ENCODE measurements around the gene RIMS3. TPM values are rescaled to one million over a fixed set of nuclear protein-coding genes. Genes with fewer than 3 reads are reported as not detected.
A peak's percentile ranks its signal among the peaks of the same experiment; 100 is the strongest.
"Not testable (repeated sequence)": the region's sequence is repeated elsewhere in the genome, so short reads cannot be mapped to it uniquely, and the experiment has no call there.

The RIMS3 gene
- total and polyA plus RNA-seq, 5 donors from 2014 or later, result 1.0 to 3.8 (median 1.9) TPM

GRCh38 chr1:40709100-40709801 is 43.8 kb upstream of the RIMS3 start:
- H3K27ac Mint-ChIP-seq, result peak overlapping the region; percentile 65 to 96 (median 95)
- Histone ChIP-seq H3K27ac (ENCODE audit: insufficient read depth, low read length, poor library complexity, severe bottlenecking) (peak overlapping the region; percentile 86), H3K4me1 (ENCODE audit: control insufficient read depth, insufficient read depth, low read length, poor library complexity, severe bottlenecking) (peaks cover 59% of the 10 kb centered on the region), H3K27me3 (ENCODE audit: control insufficient read depth, insufficient read depth, low read length) (no peaks in the 10 kb centered on the region), H3K36me3 (ENCODE audit: control insufficient read depth, insufficient read depth, low read length) (no peaks in the 10 kb centered on the region), H3K9me3 (ENCODE audit: control insufficient read depth in 2 of 2, low read length in 2 of 2) (no peaks in the 10 kb centered on the region), H3K4me3 (ENCODE audit: low read depth, low read length) (peak overlapping the region; percentile 90)
- peaks cover 9% of the 10 kb centered on the region for H3K36me3 Mint-ChIP-seq
- H3K4me1 Mint-ChIP-seq, result peaks cover 43 to 79% (median 56%) of the 10 kb centered on the region in 4 donors
- DNase-seq (peak; percentile 75 to 94 (median 89)), ATAC-seq (ENCODE audit: low read depth in 2 of 2) (peak; percentile 97)
- H3K27me3 Mint-ChIP-seq, result no peaks in the 10 kb centered on the region
- H3K4me3 Mint-ChIP-seq, result peak overlapping the region; percentile 92 to 98 (median 96)
- peaks cover 0 to 1% (median 0%) of the 10 kb centered on the region in 7 donors for H3K9me3 Mint-ChIP-seq

GRCh38 chr1:40708750-40709099 is 43.2 kb upstream of the RIMS3 start:
- no peaks in the 10 kb centered on the region for H3K27me3 ChIP-seq (ENCODE audit: control insufficient read depth, insufficient read depth, low read length)
- Mint-ChIP-seq H3K4me1 (peaks cover 44 to 79% (median 55%) of the 10 kb centered on the region in 4 donors), H3K4me3 (peak overlapping the region; percentile 92 to 98 (median 96)), H3K9me3 (peaks cover 0 to 1% (median 0%) of the 10 kb centered on the region in 7 donors), H3K27me3 (no peaks in the 10 kb centered on the region), H3K27ac (peak overlapping the region; percentile 65 to 96 (median 95)), H3K36me3 (peaks cover 10% of the 10 kb centered on the region)
- no peak for DNase-seq
- peak overlapping the region; percentile 86 for H3K27ac ChIP-seq (ENCODE audit: insufficient read depth, low read length, poor library complexity, severe bottlenecking)
- peak overlapping the region; percentile 90 for H3K4me3 ChIP-seq (ENCODE audit: low read depth, low read length)
- H3K4me1 ChIP-seq (ENCODE audit: control insufficient read depth, insufficient read depth, low read length, poor library complexity, severe bottlenecking), result peaks cover 62% of the 10 kb centered on the region
- H3K36me3 ChIP-seq (ENCODE audit: control insufficient read depth, insufficient read depth, low read length), result no peaks in the 10 kb centered on the region
- H3K9me3 ChIP-seq (ENCODE audit: control insufficient read depth in 2 of 2, low read length in 2 of 2), result no peaks in the 10 kb centered on the region
- peak; percentile 78 to 79 for ATAC-seq (ENCODE audit: low read depth in 2 of 2)

GRCh38 chr1:40706626-40707025 is 41.1 kb upstream of the RIMS3 start:
- Mint-ChIP-seq H3K27me3 (no peaks in the 10 kb centered on the region), H3K36me3 (peaks cover 5% of the 10 kb centered on the region), H3K27ac (no peak overlapping the region), H3K4me3 (no peak overlapping the region), H3K4me1 (peaks cover 45 to 77% (median 52%) of the 10 kb centered on the region in 4 donors), H3K9me3 (peaks cover 0 to 1% (median 0%) of the 10 kb centered on the region in 7 donors)
- Histone ChIP-seq H3K27ac (ENCODE audit: insufficient read depth, low read length, poor library complexity, severe bottlenecking) (no peak overlapping the region), H3K9me3 (ENCODE audit: control insufficient read depth in 2 of 2, low read length in 2 of 2) (no peaks in the 10 kb centered on the region), H3K27me3 (ENCODE audit: control insufficient read depth, insufficient read depth, low read length) (no peaks in the 10 kb centered on the region), H3K36me3 (ENCODE audit: control insufficient read depth, insufficient read depth, low read length) (no peaks in the 10 kb centered on the region), H3K4me1 (ENCODE audit: control insufficient read depth, insufficient read depth, low read length, poor library complexity, severe bottlenecking) (peaks cover 47% of the 10 kb centered on the region), H3K4me3 (ENCODE audit: low read depth, low read length) (no peak overlapping the region)
- ATAC-seq (ENCODE audit: low read depth in 2 of 2) (no peak), DNase-seq (no peak)

- DNase-seq, result no peak
- Histone ChIP-seq H3K27ac (ENCODE audit: insufficient read depth, low read length, poor library complexity, severe bottlenecking) (no peak overlapping the region), H3K4me3 (ENCODE audit: low read depth, low read length) (no peak overlapping the region), H3K27me3 (ENCODE audit: control insufficient read depth, insufficient read depth, low read length) (no peaks in the 10 kb centered on the region), H3K36me3 (ENCODE audit: control insufficient read depth, insufficient read depth, low read length) (no peaks in the 10 kb centered on the region), H3K4me1 (ENCODE audit: control insufficient read depth, insufficient read depth, low read length, poor library complexity, severe bottlenecking) (peaks cover 45% of the 10 kb centered on the region), H3K9me3 (ENCODE audit: control insufficient read depth in 2 of 2, low read length in 2 of 2) (no peaks in the 10 kb centered on the region)
- peaks cover 35 to 71% (median 44%) of the 10 kb centered on the region in 4 donors for H3K4me1 Mint-ChIP-seq
- no peak for ATAC-seq (ENCODE audit: low read depth in 2 of 2)
- H3K4me3 Mint-ChIP-seq, result no peak overlapping the region
- no peaks in the 10 kb centered on the region for H3K27me3 Mint-ChIP-seq
- H3K27ac Mint-ChIP-seq, result peak overlapping the region in 2 of 3 donors; percentile 39 to 82
- H3K9me3 Mint-ChIP-seq, result peaks cover 0 to 1% (median 0%) of the 10 kb centered on the region in 7 donors
- peaks cover 5% of the 10 kb centered on the region for H3K36me3 Mint-ChIP-seq
Measured at GRCh38 chr1:40704817-40705733, 39.6 kb upstream of the RIMS3 start.

GRCh38 chr1:40703316-40703715 is 37.8 kb upstream of the RIMS3 start:
- H3K4me1 ChIP-seq (ENCODE audit: control insufficient read depth, insufficient read depth, low read length, poor library complexity, severe bottlenecking), result peaks cover 47% of the 10 kb centered on the region

GRCh38 chr1:40702810-40703209 is 37.3 kb upstream of the RIMS3 start:
- not testable (repeated sequence) for H3K27me3 Mint-ChIP-seq; H3K9me3 ChIP-seq (ENCODE audit: control insufficient read depth in 2 of 2, low read length in 2 of 2); H3K27ac ChIP-seq (ENCODE audit: insufficient read depth, low read length, poor library complexity, severe bottlenecking); H3K36me3 Mint-ChIP-seq; H3K36me3 ChIP-seq (ENCODE audit: control insufficient read depth, insufficient read depth, low read length); ATAC-seq (ENCODE audit: low read depth in 2 of 2); DNase-seq; H3K27me3 ChIP-seq (ENCODE audit: control insufficient read depth, insufficient read depth, low read length); H3K9me3 Mint-ChIP-seq; H3K4me3 ChIP-seq (ENCODE audit: low read depth, low read length)
- H3K4me3 Mint-ChIP-seq, result peak overlapping the region in 1 of 4 donors; percentile 45
- peaks cover 41 to 71% (median 45%) of the 10 kb centered on the region in 4 donors for H3K4me1 Mint-ChIP-seq
- H3K4me1 ChIP-seq (ENCODE audit: control insufficient read depth, insufficient read depth, low read length, poor library complexity, severe bottlenecking), result peaks cover 44% of the 10 kb centered on the region
- peak overlapping the region in 1 of 3 donors; percentile 78 for H3K27ac Mint-ChIP-seq

More at GRCh38 chr1:40703316-40703715, 37.8 kb upstream of the RIMS3 start:
- peaks cover 5% of the 10 kb centered on the region for H3K36me3 Mint-ChIP-seq
- Histone ChIP-seq H3K27me3 (ENCODE audit: control insufficient read depth, insufficient read depth, low read length) (no peaks in the 10 kb centered on the region), H3K36me3 (ENCODE audit: control insufficient read depth, insufficient read depth, low read length) (no peaks in the 10 kb centered on the region), H3K4me3 (ENCODE audit: low read depth, low read length) (no peak overlapping the region), H3K9me3 (ENCODE audit: control insufficient read depth in 2 of 2, low read length in 2 of 2) (no peaks in the 10 kb centered on the region), H3K27ac (ENCODE audit: insufficient read depth, low read length, poor library complexity, severe bottlenecking) (no peak overlapping the region)
- H3K9me3 Mint-ChIP-seq, result peaks cover 0 to 1% (median 0%) of the 10 kb centered on the region in 7 donors
- DNase-seq (no peak), ATAC-seq (ENCODE audit: low read depth in 2 of 2) (no peak)
- H3K27ac Mint-ChIP-seq, result peak overlapping the region in 2 of 3 donors; percentile 63 to 82
- H3K4me1 Mint-ChIP-seq, result peaks cover 41 to 72% (median 45%) of the 10 kb centered on the region in 4 donors
- no peak overlapping the region for H3K4me3 Mint-ChIP-seq
- H3K27me3 Mint-ChIP-seq, result no peaks in the 10 kb centered on the region

GRCh38 chr1:40701684-40702083 is 36.2 kb upstream of the RIMS3 start:
- Mint-ChIP-seq H3K9me3 (no peaks in the 10 kb centered on the region), H3K27me3 (no peaks in the 10 kb centered on the region), H3K4me3 (peak overlapping the region in 2 of 4 donors; percentile 10 to 72), H3K36me3 (peaks cover 12% of the 10 kb centered on the region), H3K27ac (peak overlapping the region; percentile 9 to 73 (median 66)), H3K4me1 (peaks cover 48 to 81% (median 56%) of the 10 kb centered on the region in 4 donors)
- Histone ChIP-seq H3K4me3 (ENCODE audit: low read depth, low read length) (no peak overlapping the region), H3K9me3 (ENCODE audit: control insufficient read depth in 2 of 2, low read length in 2 of 2) (no peaks in the 10 kb centered on the region), H3K36me3 (ENCODE audit: control insufficient read depth, insufficient read depth, low read length) (no peaks in the 10 kb centered on the region), H3K27ac (ENCODE audit: insufficient read depth, low read length, poor library complexity, severe bottlenecking) (no peak overlapping the region), H3K27me3 (ENCODE audit: control insufficient read depth, insufficient read depth, low read length) (no peaks in the 10 kb centered on the region), H3K4me1 (ENCODE audit: control insufficient read depth, insufficient read depth, low read length, poor library complexity, severe bottlenecking) (peaks cover 49% of the 10 kb centered on the region)
- DNase-seq (no peak), ATAC-seq (ENCODE audit: low read depth in 2 of 2) (no peak)

Data from CD4-positive, CD25-positive, alpha-beta regulatory T cell (primary cell).